ENCODE data around the gene NGDN.
"Not testable (repeated sequence)": the region's sequence is repeated elsewhere in the genome, so short reads cannot be mapped to it uniquely, and the experiment has no call there.

NGDN gene

DNA sequence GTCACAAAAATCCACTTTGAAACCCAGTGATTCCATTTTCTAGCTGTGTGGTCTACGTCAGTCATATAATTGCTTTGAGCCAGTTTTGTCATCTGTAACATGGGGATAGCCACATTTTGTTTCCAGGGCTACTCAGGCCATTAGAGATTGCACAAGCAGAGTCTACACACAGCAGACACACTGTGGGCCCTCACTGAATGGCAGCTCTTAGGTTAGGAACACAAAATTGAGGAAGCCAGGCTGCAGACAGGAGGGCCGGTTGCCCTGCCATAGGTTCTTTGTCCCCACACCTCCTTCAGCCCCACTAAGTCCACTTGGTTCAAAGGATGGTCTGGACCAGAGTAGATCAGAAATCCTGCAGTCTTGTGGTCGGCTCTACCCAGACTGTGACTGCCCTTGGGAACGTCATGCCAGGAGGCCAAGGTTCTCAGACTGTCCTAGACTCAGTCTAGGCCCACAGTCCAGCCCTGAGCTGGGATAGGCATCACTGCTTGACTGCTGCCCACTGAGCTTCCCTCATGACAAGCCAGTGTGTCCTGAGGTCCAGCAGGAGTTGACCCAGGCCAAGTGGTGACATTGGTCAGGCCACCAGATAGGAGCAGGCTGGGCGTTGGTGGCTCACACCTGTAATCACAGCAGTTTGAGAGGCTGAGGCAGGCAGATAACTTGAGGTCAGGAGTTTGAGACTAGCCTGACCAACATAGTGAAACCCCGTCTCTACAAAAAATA, 30.2 kb upstream of the NGDN start:
- DNase-seq, result no peak

DNA sequence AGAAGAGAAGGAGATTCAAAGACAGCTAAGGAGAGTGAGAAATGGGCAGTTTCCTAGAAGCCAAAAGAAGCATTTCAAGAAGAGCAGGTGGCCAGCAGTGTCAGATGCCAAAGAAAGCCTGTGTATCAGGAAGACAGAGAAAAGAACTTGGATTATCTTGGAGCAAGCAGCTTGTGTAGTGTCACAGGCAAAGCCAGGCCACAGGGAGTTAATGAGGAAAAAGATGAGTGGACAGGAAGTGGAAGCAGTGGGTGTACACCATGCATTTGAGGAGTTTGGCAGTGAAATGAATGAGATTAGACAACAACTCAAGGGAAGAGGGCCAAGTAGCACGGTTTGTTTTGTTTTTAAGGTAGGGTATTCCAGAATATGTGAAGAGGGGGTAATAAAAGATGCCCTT, 28.4 kb upstream of the NGDN start:
- DNase-seq, result no peak

- no peak for DNase-seq
Measured at GRCh38 chr14:23442721-23443356, 26.7 kb upstream of the NGDN start.

DNA sequence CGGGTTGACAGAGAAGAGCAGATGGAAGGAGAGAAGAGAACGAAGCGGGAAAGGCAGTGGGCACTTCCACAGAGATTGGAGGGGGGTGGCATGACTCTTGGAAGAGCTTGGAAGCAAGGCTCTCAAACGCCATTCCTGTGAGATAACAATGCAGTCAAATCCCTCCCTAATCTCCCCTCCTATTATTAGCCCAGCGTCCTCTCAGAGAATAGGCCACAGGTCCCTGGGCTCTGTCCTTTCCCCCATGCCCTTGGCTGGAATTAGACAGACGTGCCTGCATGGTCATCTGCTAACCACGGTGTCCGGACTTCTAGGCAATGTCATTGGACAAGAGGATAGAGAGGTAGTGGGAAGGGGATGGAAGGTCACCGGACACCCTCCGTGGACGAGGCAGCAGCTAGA, 26.1 kb upstream of the NGDN start:
- DNase-seq, result no peak

GRCh38 chr14:23443881-23444280, 25.6 kb upstream of the NGDN start:
- DNase-seq, result no peak

- no peak for DNase-seq
Measured at GRCh38 chr14:23444314-23444713, 25.2 kb upstream of the NGDN start.

DNA sequence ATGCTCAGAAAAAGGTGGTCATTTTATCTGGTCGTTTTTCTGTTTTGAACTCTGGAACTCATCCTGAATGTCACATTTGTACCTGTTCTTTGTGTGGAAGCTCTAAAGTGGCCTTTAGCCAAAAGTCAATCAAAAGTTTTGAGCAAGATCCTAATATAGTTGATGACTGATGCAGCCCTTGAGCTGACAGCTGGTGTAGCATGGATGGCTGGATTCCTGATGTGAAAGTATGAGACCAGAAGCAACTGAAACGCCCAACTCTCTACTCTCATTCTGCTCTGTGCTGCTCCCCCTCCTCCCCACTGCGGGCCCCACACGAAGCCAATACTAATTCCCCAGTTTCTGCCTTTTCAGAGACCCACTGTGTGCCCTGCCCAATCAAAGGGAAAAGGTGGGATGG, 23.7 kb upstream of the NGDN start:
- no peak for DNase-seq

- no peak for DNase-seq
Measured at GRCh38 chr14:23446291-23446851, 23.1 kb upstream of the NGDN start.

- no peak for DNase-seq
Measured at GRCh38 chr14:23447361-23448350, 21.8 kb upstream of the NGDN start.

GRCh38 chr14:23449314-23449713, 20.2 kb upstream of the NGDN start:
- DNase-seq, result no peak

DNA sequence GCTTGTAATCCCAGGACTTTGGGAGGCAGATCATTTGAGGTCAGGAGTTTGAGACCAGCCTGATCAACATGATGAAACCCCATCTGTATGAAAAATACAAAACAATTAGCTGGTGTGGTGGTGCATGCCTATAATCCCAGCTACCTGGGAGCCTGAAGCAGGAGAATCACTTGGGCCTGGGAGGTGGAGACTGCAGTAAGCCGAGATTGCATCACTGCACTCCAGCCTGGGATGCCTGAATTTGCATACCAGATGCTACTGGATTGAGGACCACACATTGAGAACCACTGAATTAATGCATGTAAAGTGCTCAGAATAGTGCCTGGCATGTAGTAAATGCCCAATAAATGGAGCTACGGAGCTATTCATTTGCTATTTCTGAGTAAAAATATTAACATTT, 19.1 kb upstream of the NGDN start:
- DNase-seq, result no peak

GRCh38 chr14:23452237-23452636, 17.3 kb upstream of the NGDN start:
- no peak for DNase-seq

DNA sequence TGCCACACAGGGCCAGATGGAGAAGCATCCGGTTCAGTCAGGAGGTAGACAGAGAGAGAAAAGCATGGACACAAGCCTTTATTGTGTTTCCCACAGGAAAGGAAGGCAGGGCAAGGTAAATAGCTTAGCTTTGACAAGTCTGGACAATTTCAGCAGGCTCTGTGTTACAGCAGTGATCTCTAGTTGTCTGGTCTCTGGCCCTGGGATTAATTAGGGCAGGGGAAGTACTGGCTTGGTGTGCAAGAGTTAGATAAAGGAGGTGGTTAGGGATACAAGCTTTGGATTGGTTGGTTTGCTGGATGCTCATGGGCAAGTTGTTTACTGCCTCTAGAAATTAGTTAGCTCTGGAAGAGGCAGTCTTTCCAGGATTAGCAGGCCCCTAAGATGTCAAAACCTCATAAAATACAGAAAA, 15.1 kb upstream of the NGDN start:
- no peak for DNase-seq

DNA sequence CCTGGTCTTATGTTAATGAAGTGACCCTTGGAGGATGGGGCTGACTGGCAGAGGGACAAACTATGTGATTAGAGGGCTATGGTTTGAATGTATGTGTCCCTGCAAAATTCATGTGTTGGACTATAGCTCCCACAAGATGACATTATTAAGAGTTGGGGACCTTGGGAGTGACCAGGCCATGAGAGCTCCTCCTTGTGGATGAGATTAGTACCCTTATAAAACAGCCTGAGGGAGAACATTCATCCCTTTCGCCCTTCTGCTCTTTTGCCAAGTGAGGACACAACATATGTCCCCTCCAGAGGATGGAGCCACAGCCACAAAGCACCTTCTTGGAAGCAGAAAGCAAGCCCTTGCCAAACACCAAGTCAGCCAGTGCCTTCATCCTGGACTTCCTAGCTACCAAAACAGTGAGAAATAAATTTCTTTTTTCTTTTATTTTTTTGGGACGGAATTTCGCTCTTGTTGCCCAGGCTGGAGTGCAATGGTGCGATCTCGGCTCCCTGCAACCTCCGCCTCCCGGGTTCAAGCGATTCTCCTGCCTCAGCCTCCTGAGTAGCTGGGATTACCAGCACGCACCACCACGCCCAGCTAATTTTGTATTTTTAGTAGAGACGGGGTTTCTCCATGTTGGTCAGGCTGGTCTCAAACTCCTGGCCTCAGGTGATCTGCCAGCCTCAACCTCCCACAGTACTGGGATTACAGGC, 12.5 kb upstream of the NGDN start:
- DNase-seq, result not testable (repeated sequence)

DNA sequence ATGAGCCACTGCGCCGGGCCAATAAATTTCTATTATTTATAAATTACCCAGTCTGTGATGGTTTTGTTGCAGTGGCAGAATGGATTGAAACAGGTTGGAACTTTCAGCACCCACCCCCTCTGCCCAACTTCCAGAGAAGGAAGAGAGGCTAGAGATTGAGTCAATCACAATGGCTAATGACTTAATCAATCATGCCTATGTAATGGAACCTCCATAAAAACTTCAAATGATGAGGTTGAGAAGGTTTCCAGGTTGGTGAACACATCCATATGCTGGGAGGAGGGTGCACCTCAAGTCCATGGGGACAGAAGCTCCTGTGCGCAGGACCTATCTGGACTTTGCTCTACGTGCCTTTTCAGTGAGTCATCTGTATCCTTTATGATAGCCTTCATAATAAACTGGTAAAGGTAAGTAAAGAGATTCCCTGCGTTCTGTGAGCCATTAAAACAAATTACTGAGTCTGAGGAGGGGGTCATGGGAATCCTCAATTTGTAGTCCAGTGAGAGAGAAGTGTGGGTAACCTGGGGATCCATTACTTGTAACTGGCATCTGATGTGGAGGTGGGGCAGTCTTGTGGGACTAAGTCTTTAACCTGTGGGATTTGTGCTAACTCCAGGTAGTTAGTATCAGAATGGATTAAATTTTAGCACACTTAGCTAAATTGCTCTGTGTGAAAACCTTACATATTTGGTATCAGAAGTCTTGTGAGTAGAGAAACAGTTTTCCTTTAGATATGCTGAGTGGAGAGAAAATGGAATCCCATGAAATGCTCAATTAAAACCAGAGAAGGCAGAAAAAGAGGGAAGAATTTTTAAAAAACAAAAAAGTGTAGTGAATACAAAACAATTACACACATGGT, 11.7 kb upstream of the NGDN start:
- DNase-seq, result no peak

DNA sequence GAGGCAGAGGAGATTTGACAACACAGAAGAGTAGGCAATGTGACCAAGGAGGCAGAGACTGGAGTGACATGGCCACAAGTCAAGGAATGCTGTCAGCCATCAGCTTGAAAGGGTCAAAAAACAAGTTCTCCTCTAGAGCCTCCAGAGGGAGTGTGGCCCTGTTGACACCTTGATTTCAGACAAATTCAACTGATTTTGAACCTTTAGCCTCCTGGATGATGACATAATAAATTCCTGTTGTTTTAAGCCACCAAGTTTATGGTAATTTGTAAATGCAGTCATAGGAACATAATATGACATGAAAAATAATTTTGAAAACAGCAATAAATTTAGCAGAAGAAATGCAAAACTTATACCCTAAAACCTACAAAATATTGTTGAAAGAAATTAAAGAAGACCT, 8.5 kb upstream of the NGDN start:
- no peak for DNase-seq

DNA sequence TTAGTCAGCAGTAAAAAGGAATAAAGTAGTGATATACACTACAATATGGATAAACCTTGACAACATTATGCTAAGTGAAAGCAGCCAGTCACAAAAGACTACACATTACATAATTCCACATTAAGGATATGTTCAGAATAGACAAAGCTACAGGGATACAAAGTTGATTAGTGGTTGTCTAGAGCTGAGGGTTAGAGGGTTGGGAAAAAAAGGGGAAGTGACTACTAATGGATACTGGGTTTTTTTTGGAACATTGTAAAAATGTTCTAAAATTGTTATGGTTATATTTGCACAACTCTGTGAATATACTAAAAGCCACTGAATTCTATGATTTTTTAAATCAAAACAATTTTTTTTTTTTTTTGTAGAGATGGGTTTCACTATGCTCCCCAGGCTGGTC, 4.8 kb upstream of the NGDN start:
- no peak for DNase-seq

GRCh38 chr14:23465261-23465660, 4.2 kb upstream of the NGDN start:
- no peak for DNase-seq

GRCh38 chr14:23468704-23469126, 788 bp upstream of the NGDN start:
- no peak for DNase-seq

- no peak for DNase-seq
Measured at GRCh38 chr14:23469906-23470403, 452 bp downstream of the NGDN start.

DNA sequence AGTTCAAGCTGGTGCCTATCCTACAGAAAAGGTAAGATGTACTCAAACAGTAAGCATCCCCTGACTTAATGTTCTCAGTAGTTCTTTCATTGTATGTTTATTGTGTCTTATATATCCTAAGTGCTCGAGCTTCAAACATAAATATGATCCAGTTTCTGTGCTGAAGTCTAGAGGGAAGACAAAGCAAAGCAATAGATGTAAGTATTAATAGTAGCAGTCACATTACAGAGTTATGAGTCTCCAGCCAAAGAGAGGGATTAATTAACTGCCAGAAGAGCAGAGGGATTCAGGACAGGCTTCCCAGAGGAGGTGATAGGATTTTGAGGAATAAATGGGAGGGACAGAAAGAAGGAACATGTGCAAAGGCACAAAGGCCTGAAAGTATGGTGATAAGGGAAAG, 1.4 kb downstream of the NGDN start:
- no peak for DNase-seq
